Hepatocyte (in vitro differentiated cells): ENCODE data around the gene FAM222A.

ENCODE experiments used
- EZH2 ChIP-seq: fragments of 200-600 bp; sonication (generic); IDR thresholded peaks from 2 replicates; pipeline ENCODE4 v1.6.1; 2016; ENCODE audit warnings: antibody characterized with exemption, mild to moderate bottlenecking, borderline replicate concordance
- TF ChIP-seq, protein P1 (sequence below): fragments of 200-600 bp; sonication (generic); IDR thresholded peaks from 2 replicates; pipeline ENCODE4 v1.5.1; 2016; ENCODE audit warnings: antibody characterized with exemption, mild to moderate bottlenecking; ENCODE audit not compliant: poor library complexity

DNA sequence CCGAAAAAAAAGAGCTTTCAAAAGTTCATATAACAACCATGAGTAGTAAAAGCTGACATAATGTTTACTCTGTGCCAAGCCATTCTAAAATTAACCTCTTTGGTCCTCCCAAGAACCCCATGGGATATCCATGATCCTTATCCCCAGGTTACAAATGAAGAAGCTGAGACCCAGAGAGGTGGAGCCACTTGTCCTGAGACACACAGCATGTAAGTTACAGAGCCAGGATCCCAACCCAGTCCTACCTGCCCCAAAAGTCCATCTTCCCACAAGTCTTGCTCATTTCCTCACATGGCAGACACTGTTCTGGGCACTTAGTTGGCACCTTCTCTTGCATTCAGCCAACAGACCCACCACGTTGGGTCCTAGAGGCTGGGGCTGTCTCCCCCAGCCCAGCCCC lies 82.4 kb downstream of the FAM222A start:
- TF ChIP-seq, protein P1, sequence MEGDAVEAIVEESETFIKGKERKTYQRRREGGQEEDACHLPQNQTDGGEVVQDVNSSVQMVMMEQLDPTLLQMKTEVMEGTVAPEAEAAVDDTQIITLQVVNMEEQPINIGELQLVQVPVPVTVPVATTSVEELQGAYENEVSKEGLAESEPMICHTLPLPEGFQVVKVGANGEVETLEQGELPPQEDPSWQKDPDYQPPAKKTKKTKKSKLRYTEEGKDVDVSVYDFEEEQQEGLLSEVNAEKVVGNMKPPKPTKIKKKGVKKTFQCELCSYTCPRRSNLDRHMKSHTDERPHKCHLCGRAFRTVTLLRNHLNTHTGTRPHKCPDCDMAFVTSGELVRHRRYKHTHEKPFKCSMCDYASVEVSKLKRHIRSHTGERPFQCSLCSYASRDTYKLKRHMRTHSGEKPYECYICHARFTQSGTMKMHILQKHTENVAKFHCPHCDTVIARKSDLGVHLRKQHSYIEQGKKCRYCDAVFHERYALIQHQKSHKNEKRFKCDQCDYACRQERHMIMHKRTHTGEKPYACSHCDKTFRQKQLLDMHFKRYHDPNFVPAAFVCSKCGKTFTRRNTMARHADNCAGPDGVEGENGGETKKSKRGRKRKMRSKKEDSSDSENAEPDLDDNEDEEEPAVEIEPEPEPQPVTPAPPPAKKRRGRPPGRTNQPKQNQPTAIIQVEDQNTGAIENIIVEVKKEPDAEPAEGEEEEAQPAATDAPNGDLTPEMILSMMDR, result no peak
- TF ChIP-seq EZH2, result no peak
